Coronary artery (tissue), 2 donors: ENCODE results near the gene MITF.

Source experiments
- DNase-seq: peaks from one replicate; pipeline ENCODE4 v3.0.0-alpha.2; 2017; ENCODE audit warnings: low spot score
- H3K27ac ChIP-seq, 2 donors: fragments of 200-600 bp; sonication (generic); one replicate each; pipeline ENCODE4 v1.5.1; 2016 to 2019
- H3K4me3 ChIP-seq: fragments of 200-600 bp; sonication (generic); 2 replicates; pipeline ENCODE4 v1.5.1; 2016; ENCODE audit warnings: mild to moderate bottlenecking, moderate library complexity
- TF ChIP-seq, protein P1 (sequence below): fragments of 200-600 bp; sonication (generic); IDR thresholded peaks from one replicate; pipeline ENCODE4 v1.5.1; 2019; ENCODE audit warnings: antibody characterized with exemption

Gene MITF

GRCh38 chr3:69833591-69833990 is 94.3 kb downstream of the MITF start:
- TF ChIP-seq, protein P1, sequence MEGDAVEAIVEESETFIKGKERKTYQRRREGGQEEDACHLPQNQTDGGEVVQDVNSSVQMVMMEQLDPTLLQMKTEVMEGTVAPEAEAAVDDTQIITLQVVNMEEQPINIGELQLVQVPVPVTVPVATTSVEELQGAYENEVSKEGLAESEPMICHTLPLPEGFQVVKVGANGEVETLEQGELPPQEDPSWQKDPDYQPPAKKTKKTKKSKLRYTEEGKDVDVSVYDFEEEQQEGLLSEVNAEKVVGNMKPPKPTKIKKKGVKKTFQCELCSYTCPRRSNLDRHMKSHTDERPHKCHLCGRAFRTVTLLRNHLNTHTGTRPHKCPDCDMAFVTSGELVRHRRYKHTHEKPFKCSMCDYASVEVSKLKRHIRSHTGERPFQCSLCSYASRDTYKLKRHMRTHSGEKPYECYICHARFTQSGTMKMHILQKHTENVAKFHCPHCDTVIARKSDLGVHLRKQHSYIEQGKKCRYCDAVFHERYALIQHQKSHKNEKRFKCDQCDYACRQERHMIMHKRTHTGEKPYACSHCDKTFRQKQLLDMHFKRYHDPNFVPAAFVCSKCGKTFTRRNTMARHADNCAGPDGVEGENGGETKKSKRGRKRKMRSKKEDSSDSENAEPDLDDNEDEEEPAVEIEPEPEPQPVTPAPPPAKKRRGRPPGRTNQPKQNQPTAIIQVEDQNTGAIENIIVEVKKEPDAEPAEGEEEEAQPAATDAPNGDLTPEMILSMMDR: no peak
- no peak for DNase-seq
- no peak overlapping the region for H3K27ac ChIP-seq
- H3K4me3 ChIP-seq: no peak overlapping the region

- DNase-seq: no peak
- H3K27ac ChIP-seq: no peak overlapping the region
- TF ChIP-seq, protein P1: no peak
- no peak overlapping the region for H3K4me3 ChIP-seq
Observed at GRCh38 chr3:69838217-69838616, 99.0 kb downstream of the MITF start.

GRCh38 chr3:69838696-69839515 is 99.6 kb downstream of the MITF start:
- no peak for DNase-seq
- TF ChIP-seq, protein P1: no peak
- Histone ChIP-seq H3K4me3 (no peak overlapping the region), H3K27ac (no peak overlapping the region)

- TF ChIP-seq, protein P1: no peak
- no peak overlapping the region for H3K4me3 ChIP-seq
- H3K27ac ChIP-seq: no peak overlapping the region
- DNase-seq: no peak
Observed at GRCh38 chr3:69842351-69842750, 103.1 kb downstream of the MITF start.

DNA sequence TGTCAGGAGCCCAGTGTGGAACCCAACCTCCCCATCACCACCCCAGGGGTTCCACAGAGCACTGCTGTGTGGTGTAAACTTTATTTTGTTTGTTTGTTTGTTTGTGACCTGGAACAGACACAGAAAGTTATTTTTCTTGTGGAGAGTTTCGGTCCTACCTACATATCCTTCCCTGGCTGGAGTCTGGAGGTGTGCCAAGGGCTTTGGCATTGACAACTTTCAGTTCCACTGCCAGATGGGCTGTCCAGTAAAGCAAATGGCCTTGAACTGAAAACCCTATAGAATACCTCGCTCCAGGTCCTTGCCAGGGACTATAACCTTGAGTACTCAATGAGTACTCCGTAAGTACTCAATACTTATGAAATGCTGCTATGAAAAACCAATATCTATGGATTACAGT is 103.5 kb downstream of the MITF start:
- DNase-seq: no peak
- TF ChIP-seq, protein P1: no peak
- H3K4me3 ChIP-seq: no peak overlapping the region
- H3K27ac ChIP-seq: no peak overlapping the region

DNA sequence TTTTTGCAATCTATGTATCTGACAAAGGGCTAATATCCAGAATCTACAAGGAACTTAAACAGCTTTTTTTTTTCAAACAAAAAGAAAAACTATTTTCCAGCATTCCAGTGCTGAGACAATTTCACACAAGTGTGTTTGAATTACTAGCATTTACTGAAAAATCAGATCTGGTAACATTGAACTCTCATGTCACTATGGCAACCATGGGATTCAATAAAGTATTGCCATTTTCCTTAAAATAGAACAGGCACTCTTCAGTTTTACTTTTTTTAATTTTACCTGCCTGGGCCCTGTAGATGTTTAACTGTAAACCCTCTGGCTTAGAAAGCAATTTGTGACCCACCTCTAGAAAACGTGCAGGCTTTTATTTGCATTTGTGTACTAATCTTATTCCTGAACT is 105.4 kb downstream of the MITF start:
- Histone ChIP-seq H3K27ac (no peak overlapping the region), H3K4me3 (no peak overlapping the region)
- DNase-seq: no peak
- TF ChIP-seq, protein P1: no peak

- no peak overlapping the region for H3K27ac ChIP-seq
- TF ChIP-seq, protein P1: no peak
- no peak overlapping the region for H3K4me3 ChIP-seq
- DNase-seq: no peak
Observed at GRCh38 chr3:69847303-69847702, 108.0 kb downstream of the MITF start.
